ENCODE measurements around the gene MZT2B.
"Not testable (repeated sequence)": the region's sequence is repeated elsewhere in the genome, so short reads cannot be mapped to it uniquely, and the experiment has no call there.

Gene MZT2B

DNA sequence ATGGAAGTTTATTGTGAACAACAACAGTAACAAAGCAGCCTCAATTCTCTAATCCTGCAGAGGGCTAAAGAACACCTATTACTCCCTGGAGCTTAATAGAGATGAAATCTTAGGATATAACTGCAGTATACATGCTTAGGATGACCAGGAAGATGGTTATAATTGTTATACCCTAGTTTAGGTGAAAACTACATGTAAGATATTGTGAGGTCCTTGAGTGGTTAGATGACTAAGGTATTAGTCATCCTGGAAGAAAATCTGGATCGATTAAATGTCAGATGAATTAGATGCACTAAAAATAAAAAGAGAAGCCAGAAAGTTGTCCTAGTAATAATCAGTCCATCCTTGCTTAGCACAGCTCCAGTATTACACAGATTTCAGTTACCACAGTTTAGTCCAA is 38.4 kb downstream of the MZT2B start:
- DNase-seq, result not testable (repeated sequence)

- DNase-seq, result not testable (repeated sequence)
Observed at GRCh38 chr2:130222523-130222922, 40.5 kb downstream of the MZT2B start.

- DNase-seq, result not testable (repeated sequence)
Observed at GRCh38 chr2:130228005-130228404, 45.9 kb downstream of the MZT2B start.

DNA sequence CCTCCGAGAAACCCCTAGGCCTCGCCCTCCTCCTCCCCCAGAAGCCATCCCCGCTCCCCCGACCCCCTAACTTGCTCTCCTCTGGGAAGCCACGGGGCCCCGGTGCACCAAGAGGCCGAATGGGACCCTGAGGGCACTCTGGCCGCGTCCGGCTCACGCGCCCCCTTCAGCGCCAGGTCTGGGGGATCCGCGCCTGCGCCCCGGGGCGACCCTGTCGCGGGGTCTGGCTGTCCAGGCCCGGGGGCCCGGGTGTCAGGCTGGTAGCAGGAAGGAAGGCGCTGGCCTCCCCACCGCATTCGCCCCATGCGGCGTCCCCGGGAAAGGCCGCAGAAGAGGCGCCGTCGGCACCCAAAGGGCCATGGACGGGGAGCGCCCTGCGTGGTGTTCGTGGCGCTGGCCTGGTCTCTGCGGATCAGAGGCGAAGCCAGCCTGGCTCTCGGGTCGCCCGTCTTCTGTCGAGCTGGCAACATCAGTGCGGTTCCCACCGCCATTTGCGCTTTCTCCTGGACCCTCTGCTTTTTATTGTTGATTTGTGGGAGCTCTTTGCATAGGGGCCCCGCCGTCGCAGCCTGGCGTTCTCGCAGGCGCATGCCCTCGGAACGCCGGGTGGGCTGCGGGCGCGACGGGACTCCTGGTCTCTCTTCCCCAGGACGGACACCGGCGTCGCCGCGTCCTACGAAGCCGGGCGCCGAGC is 46.6 kb downstream of the MZT2B start:
- not testable (repeated sequence) for DNase-seq

GRCh38 chr2:130229161-130229510 is 47.1 kb downstream of the MZT2B start:
- DNase-seq, result not testable (repeated sequence)

DNA sequence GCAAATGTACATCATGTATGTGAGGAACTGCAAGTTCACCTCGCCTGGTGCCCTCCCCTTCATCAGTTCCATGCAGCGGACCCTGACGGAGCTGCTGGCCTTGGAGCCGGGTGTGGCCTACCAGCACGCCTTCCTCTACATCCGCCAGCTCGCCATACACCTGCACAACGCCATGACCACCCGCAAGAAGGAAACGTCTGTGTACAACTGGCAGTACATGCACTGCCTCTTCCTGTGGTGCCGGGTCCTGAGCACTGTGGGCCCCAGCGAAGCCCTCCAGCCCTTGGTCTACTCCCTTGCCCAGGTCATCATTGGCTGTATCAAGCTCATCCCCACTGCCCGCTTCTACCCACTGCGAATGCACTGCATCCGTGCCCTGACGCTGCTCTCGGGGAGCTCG is 48.3 kb downstream of the MZT2B start:
- DNase-seq, result not testable (repeated sequence)

DNA sequence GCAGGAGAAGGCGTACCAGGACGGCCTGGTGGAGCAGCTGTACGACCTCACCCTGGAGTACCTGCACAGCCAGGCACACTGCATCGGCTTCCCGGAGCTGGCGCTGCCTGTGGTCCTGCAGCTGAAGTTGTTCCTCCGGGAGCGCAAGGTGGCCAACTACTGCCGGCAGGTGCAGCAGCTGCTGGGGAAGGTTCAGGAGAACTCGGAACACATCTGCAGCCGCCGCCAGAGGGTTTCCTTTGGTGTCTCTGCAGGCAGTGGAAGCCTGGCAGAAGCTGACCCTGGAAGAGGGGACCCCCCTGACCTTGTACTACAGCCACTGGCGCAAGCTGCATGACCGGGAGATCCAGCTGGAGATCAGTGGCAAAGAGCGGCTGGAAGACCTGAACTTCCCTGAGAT is 48.8 kb downstream of the MZT2B start:
- not testable (repeated sequence) for DNase-seq

- DNase-seq, result no peak
Observed at GRCh38 chr2:130231656-130232055, 49.6 kb downstream of the MZT2B start.

- not testable (repeated sequence) for DNase-seq
Observed at GRCh38 chr2:130233066-130233465, 51.0 kb downstream of the MZT2B start.

DNA sequence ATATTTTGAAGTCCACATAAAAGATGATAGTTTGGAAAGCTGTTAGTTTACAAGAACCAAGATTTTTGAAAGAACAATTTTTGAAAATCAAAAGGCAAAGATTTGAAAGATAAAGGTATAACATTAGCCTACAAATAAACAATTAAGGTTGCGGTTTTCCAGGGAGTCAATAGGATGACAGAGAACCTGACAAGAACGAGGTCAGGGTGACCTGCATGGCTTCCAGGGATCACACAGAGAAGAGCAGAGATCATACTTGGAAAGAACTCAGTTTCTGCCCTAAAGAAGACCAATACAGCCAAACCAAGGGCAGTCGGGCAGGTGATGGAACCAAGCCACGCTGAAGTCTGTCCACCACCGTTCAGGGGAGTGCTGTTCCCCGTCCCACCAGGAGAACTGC is 57.5 kb downstream of the MZT2B start:
- DNase-seq, result not testable (repeated sequence)
